ENCODE measurements around the gene FAM76B.

Gene FAM76B

DNA sequence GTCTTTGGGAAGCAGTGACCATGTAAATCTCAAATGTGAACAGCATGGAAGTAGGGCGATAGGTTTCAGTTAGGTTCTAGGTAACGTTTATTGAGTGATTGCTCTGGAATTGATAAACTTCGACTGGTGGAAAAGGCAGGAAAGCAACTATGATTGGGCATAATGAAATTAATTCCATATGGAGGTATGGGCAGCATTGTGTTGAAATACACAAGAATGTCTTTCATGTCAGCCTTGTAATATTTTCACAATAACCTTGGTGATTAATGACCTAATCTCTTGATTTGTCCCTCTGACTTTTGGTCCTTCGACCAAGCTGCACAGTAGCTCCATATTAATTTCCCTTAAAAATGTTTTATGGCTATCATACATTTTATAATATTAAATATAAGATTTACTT, 3.5 kb upstream of the FAM76B start:
- in situ Hi-C loops (cut with MboI; ENCODE audit: low sequenced_read_pairs) = no loop called here

DNA sequence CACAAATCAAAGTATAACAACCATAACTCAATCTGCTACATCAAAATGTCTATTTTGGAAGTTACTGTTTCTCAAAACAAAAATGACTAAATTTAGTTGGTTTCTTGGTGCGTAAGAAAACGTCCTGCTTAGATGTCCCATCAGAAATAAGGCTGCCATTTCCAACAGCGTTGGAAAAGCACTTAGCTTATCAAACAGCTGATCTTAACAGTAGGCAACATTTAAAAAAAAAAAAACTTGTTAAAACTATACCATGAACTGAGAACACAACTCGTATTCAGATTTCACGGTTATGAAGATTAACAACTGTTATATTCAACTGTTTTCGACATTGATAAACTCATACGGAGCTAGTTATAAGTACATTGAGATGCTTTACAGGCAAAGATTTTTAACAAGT, 3.1 kb upstream of the FAM76B start:
- in situ Hi-C loops (cut with MboI; ENCODE audit: low sequenced_read_pairs) = no loop called here

DNA sequence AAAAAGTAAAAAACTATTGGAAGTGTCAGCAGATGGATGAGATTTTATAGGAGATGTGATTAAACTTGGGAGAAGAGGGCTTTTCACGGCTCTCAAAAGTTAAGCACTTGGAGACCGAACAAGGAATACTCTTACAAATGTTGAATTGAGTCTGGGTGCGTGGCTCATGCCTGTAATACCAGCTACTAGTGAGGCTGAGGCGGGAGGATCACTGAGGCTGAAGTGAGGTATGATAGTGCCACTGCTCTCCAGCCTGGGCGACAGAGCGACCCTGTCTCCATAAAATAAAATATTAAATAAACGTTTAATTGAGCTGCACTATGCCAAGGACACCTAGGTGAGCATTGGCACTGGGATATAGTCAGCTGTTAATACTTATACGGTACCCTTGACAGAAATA, 2.6 kb upstream of the FAM76B start:
- in situ Hi-C loops (cut with MboI; ENCODE audit: low sequenced_read_pairs) = no loop called here

DNA sequence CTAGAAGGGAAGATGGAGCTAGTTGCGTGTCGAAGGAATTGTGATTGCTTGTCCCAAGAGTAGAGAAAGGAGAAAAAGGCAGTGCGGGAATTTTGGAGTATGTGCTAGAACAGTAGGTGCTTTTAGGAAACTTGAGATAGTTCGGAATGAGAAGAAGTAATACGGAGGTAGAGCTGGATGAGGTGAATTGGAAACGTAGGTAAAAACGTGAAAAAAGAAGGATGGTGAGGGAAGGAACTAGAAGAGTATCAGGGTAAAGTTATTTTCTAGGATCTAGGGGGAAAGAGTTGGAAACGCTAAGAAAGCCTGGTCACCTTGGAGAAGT, 2.1 kb upstream of the FAM76B start:
- in situ Hi-C loops (cut with MboI; ENCODE audit: low sequenced_read_pairs) = no loop called here

DNA sequence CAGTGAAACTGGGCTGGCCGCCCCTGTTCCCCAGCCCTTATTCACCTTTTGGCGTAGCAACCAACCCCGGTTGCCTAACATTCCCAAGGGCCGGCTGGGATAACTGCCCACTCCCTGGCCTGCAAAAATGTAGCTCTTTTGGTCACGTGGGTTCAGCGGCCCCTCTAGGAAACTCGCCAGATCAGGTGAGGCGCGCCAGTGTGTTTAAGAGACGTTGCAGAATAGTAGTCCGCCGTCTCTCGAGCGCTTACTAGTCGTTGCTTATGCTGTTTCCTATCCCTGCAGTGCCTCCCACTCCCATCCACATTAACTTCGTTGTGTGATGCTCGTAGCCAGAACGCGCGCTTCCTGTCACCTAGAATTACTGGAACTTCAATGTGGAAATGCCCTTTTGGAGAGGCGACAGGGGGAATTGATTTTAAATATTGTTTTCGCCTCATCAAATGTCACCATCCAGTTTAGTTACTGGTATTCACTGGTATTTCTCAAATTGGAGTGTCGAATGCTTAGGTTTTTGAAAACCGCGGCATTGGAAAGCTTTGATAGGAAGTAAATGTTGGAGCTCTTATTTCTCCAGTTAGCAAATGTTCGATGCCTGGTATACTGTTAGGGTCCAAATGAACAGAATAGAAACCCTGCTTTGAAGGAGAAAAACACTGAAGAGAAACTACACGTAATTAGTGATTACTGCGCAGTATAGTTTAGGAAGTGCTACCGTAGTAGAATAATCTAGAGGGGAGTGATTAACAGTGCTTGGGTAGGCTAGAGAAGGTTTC, 1.5 kb upstream of the FAM76B start:
- in situ Hi-C loops (cut with MboI; ENCODE audit: low sequenced_read_pairs) = no loop called here

DNA sequence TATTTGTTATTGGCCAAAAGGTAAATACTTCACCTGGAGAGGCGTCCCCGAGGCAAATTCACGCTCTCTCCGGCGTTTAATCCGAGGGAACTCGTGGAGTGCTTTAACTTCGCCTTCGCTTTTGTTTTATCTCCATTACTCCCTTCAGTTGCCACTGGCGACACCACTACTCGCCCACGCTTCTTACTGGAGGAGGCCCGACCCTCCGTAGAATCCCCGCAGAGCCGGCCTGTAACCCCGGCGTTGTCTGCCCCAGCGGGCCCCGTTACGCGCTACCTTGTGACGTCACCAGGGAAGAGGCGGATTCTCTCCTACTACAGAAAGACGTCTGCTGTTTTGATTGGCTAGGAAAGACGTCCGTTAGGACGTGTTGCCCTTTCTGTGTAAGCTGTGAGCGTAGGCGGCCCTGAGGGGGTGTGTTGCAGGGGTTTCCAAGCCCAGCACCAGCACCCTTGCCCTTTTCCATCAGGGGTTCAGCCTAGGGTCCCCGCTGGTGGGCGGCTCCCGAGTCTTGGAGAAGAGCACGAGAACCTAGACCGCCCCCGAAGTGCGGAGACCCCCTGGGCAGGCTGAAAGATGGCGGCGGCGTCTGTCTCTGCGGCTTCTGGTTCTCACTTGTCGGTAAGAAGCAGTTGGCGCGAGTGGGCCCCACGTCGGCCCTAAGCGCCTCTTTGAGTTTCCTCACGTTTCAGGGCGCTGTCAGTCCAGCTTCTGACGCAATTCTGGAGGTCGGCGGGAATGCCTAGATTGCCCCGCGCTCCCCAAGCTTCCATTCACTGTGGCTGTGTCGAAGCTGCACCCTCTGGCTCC, 746 bp upstream of the FAM76B start, which contains the start of gene CEP57:
Gene CEP57, plus strand, starts transcription at position 376 of the 810 bp plus-strand sequence. Its CDS starts 201 bp downstream, at position 577.
- in situ Hi-C loops (cut with MboI; ENCODE audit: low sequenced_read_pairs) = no loop called here

DNA sequence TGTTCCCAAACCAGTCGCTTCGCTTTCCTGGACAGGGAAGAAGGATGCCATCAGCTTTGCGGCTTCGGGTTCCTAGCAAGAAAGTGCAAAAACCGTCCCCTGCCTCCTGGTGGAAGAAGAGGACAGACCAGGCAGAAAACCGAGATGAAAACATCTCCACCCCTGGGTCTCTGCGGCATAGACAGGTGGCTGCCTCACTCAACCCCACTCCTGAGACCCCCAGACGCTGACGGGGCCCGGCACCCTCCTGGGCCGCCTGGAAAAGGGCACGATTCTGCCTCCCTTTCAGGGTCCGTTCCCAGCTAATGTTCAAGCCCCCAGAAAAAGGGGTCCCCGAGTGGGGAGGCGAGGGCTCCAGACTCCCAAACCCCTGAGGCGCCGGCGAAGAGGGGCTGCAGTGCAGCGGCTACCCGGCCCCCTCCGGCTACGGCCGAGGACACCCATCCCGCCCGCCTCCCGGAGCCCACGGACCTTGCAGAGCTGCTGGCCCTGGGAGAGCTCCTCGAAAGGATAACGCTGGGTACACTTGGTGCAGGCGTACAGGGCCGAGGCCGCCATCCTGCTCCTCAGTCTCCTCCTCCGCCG, 569 bp downstream of the FAM76B start:
- in situ Hi-C loops (cut with MboI; ENCODE audit: low sequenced_read_pairs) = no loop called here

DNA sequence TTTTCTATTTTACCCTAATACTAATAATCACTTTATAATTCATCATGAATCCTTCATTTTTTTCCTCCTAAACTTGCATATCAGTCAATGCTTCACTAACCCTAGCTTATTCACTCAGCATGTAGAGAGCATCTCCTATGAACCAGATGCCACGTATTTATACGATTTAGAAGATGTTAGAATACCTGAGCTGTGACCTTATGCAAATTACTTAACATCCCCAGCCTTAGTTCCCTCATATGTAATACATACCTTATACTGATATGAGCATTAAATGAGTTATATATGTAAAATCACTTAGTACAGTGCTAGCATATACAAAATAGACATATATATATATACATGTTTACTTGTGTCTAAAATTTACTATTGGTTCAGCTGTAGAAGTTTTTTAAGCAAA, 9.0 kb downstream of the FAM76B start:
- in situ Hi-C loops (cut with MboI; ENCODE audit: low sequenced_read_pairs) = no loop called here

DNA sequence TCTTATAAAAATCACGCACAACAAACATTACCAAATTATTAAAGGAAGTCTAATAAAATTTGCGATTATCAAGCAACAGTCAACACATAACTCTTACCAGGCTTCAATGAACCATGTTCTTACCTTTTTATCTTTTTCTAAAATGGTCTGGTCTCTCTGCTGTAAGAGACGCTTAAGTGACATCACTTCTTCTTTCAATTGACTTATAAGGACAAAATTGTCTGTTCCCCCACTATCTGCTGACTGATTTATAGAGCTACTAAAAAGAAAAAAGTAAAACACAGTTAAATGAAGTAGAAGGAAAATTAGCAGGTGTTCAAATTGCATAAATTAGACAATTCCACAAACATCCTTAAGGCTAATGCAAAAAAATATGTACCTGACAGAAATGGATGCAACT, 10.9 kb downstream of the FAM76B start:
- in situ Hi-C loops (cut with MboI; ENCODE audit: low sequenced_read_pairs) = no loop called here

DNA sequence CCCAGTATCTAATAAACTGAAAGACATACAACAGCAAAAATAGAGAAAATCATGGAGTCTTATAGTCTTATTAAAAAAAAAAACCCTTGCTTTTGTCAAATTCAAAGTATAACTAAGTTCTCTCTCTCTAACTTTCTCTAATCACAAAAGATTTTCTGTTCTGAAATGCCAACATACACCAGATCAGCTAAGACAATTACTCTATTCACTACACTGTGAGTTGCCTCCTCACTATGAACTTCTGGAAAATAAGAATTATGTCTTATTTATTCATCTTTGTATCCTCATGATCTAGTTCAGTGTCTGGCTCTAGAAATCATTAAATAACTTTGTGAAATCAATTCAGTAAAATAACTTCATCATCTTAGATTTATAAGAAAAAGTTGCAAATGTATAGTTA, 12.7 kb downstream of the FAM76B start:
- in situ Hi-C loops (cut with MboI; ENCODE audit: low sequenced_read_pairs) = no loop called here

DNA sequence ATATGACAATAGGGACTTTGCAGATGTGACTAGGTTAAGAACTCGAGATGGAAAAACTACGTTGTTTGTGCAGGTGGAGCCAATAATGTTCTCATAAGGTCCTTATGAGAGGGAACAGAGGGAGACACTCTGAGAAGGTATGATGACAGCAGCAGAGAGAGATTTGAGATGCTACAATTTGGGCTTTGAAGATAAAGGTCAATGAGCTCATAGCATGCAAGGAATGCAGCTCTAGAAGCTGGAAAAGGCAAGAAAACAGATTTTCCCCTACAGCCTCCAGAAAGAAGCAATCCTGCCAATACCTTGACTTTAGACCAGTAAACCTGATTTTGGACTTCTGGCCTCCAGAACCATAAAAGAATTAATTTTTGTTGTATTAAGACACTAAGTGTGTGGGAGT, 21.1 kb downstream of the FAM76B start:
- in situ Hi-C loops (cut with MboI; ENCODE audit: low sequenced_read_pairs) = loop anchor here (25.0 kb wide), 1 partner anchor 606 kb away; no protein-coding TSS in a partner anchor

DNA sequence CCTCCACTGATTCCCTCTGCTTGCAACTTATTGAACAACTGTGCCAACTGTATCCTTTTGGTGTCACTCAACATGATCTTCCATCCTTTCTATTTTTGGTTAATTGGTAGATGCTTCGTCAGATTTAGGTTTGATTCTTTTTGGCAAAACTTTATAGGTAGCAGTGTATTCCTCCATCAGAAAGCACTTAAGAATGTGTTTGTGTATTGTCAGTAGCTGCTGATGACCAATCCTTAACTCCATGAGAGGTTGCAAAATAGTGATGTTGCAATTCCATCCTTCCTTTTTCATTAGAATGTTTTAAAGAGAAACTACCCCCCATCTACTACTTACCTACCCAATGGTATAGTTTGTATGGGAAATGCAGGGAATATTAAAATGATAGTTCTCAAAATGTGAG, 22.1 kb downstream of the FAM76B start:
- in situ Hi-C loops (cut with MboI; ENCODE audit: low sequenced_read_pairs) = loop anchor here (25.0 kb wide), 1 partner anchor 605 kb away; no protein-coding TSS in a partner anchor

DNA sequence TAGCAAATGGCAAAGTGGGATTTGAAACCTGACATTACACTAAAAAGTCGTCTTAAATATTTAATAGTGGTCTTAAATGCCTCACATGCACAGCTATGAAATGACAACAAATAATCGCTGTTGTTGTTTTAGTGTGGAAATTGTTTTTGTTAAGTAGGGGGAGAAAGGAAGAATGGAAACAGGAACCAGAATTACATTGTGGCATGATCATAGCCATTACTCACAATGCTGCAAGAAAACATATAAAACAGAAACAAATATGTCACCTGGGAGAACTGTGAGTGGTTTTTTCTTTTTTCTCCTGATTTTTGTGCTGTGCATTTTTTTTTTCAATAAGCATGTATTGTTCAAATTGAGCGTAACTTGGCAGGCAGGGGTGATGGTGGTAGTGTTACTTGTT, 22.9 kb downstream of the FAM76B start:
- in situ Hi-C loops (cut with MboI; ENCODE audit: low sequenced_read_pairs) = loop anchor here (25.0 kb wide), 1 partner anchor 604 kb away; no protein-coding TSS in a partner anchor

DNA sequence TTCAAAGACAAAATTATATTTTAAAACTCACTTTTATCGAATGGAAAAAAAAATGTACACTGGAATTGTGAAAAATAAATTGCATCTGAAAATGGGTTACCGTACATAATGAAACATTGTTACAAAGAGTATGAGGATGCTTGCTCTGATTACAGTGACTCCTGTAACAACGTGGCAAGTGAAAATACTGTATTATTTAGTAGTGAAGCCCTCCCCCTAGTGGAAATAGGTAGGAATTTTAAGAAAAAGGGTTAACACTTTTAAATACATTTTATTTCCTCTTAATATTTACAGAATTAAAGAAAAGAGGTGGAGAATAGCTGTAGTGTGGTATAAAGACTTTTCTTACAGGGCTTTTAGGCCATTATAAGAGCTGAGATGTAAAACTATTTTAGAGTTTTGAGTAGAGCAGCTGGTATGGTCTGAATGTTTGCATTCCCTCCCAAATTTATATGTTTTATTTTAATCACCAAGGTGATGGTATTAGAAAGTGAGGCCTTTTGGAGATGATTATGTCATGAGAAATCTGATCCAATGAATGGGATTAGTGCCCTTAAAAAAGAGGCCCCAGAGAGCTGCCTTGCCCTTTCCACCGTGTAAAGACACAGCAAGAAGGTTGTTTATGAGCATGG, 25.2 kb downstream of the FAM76B start:
- in situ Hi-C loops (cut with MboI; ENCODE audit: low sequenced_read_pairs) = loop anchor here (25.0 kb wide), 1 partner anchor 602 kb away; no protein-coding TSS in a partner anchor

DNA sequence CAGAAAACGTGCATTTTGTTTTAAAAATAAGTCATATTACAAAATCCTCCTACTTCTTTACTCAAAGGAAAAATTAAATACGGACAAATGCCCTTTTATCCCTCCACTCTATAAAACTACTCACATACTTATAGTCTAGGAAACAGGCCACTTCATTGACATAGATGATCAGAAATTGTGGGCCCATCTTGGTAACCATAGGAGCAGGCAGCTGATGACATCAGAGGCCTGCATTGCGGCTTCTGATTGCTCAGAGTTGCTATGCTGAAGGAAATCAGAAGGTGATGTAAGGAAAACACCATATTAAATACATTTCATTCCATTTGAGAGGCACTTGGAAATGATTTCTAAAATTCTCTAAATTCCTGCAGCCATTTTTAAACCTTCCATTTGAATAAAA, 27.0 kb downstream of the FAM76B start:
- in situ Hi-C loops (cut with MboI; ENCODE audit: low sequenced_read_pairs) = loop anchor here (25.0 kb wide), 1 partner anchor 600 kb away; no protein-coding TSS in a partner anchor

DNA sequence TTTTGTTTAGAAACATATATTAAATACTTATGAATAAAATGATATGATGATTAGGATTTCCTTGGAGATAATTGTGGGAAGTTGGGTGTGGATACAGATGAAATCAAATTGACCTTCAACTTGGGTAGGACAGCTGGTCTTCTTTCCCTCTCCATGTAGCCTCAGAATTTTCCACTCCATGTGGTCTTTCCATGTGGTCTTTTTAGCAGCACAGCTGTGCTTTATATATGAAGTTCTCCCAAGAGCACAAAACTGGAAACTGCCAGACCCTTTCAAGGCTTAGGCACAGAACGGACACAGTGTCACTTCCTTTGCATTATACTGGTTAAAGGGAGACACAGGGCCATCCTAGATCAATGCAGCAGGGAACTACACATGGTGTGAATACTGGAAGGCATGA, 28.6 kb downstream of the FAM76B start:
- in situ Hi-C loops (cut with MboI; ENCODE audit: low sequenced_read_pairs) = loop anchor here (25.0 kb wide), 1 partner anchor 599 kb away; no protein-coding TSS in a partner anchor

DNA sequence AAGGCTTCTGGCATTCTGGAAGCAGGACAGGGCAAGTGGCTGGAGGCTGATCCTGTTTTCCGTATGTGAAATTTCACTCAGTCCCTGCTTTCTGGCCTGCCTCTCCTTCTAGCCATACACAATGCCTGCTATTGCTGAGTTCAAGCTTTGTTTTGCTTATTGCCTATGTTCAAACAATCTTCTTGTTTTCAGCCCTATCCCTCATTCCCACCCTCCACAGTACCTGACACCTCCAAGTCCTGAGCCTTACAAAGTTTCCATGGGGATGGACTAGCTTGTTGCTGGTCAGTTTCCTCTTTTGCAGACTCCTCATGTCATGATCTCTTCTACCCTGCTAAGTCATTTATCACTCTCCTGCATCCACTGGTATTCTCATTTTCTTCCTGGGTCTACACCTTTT, 38.1 kb downstream of the FAM76B start:
- in situ Hi-C loops (cut with MboI; ENCODE audit: low sequenced_read_pairs) = loop anchor here (25.0 kb wide), 1 partner anchor 589 kb away; no protein-coding TSS in a partner anchor

DNA sequence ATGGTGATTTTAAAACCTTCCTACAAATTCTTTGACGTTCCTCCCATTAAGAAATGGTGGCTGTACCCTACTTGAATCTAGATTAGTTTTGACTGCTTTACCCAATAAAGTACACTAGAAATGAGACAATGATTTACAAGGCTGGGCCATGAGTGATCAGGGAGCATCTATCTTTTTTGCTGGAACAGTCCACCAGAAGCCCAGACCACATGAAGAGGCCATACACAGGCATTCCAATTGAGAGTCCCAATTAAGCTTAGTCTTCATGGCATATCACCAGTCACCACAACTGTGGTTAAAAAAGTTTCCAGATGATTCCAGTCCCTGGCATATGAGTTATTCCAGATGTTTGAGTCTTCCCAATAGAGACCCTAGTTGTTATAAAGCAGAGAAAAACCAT, 39.5 kb downstream of the FAM76B start:
- in situ Hi-C loops (cut with MboI; ENCODE audit: low sequenced_read_pairs) = loop anchor here (25.0 kb wide), 1 partner anchor 588 kb away; no protein-coding TSS in a partner anchor

DNA sequence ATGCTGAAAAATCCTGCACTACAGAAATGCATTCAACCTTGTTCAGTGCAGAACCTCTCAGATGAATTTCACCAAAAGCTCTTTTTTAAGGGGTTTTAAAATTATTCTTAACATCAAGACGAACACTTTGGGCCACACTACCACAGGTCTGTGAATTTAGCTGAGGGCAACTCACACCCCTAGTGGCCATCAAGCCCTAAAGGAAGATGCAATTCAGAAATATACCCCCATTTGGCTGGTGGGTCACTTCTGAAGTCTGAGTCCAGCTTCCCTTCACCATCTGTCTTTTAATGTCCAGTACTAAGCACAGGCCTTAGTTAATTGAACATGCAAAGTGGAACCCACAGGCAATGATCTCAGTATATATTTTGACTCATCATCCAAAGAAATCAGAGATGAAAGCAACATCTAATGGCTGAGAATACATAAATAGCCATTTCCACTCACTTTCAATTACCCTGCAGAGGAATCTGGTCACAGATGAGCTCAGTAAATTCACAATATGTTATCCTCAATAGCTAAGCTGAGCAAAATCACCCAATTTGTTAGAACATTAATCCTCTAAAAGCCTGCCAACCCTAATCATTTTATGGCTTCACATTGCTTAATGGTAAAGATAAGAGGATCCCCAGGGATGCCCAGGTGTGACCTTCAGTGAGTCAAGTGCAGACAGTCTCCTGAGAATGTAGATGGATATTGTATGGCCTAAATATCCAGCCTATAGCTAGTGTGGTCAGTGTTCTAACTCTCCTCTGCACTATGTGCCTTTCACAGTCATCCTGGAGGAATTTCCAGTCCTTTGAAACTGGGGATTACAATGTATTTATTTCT, 50.3 kb downstream of the FAM76B start:
- in situ Hi-C loops (cut with MboI; ENCODE audit: low sequenced_read_pairs) = no loop called here

DNA sequence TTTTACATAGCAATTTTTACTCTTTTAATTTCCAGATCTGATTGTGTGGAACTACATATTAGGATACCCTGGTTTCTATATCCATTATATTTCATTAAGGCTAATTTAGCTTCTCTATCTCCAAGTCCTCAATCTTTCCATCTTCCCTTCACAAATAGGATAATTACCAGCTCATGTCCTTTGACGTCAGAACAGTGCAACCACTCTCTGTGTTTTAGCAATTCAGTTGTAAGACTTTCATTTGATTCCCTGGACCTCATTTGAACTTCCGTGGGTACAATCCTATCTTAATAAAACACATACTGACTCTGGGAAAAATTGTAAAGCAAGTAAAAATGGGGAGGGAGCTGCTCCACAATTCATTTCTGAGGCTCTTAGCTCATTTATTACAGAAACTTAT, 52.8 kb downstream of the FAM76B start:
- in situ Hi-C loops (cut with MboI; ENCODE audit: low sequenced_read_pairs) = no loop called here

Measured in HL-60/S4 treated with retinoic acid at 250 ng/mL for 4 days and 3 days (cell line).